GM06990 (cell line): Measurements from ENCODE around the gene AGBL4.
A peak's percentile ranks its signal among the peaks of the same experiment; 100 is the strongest.
"Not testable (repeated sequence)": the region's sequence is repeated elsewhere in the genome, so short reads cannot be mapped to it uniquely, and the experiment has no call there.

Experiments
- DNase-seq: peaks from one replicate; pipeline ENCODE4 v3.0.0-alpha.2; 2011; ENCODE audit not compliant: insufficient read length; ENCODE audit errors: extremely low read depth
- H3K27me3 ChIP-seq: replicated peaks from 2 replicates; pipeline ENCODE4 v1.6.0; 2011; ENCODE audit warnings: low read length; ENCODE audit not compliant: control insufficient read depth, insufficient read depth
- H3K36me3 ChIP-seq: 2 replicates; pipeline ENCODE4 v1.5.1; 2011; ENCODE audit warnings: low read length; ENCODE audit not compliant: control insufficient read depth, insufficient read depth
- H3K4me3 ChIP-seq: replicated peaks from 2 replicates; pipeline ENCODE4 v1.5.1; 2011; ENCODE audit warnings: low read depth, mild to moderate bottlenecking, control low read depth, low read length
- CTCF ChIP-seq: IDR thresholded peaks from 2 replicates; pipeline ENCODE4 v1.5.1; 2011; ENCODE audit warnings: low read length, control low read depth, mild to moderate bottlenecking, inconsistent platforms; ENCODE audit not compliant: insufficient read depth, poor library complexity, severe bottlenecking

The AGBL4 gene

GRCh38 chr1:48523558-48523957, 1500.2 kb downstream of the AGBL4 start:
- TF ChIP-seq CTCF: no peak
- DNase-seq: no peak

DNA sequence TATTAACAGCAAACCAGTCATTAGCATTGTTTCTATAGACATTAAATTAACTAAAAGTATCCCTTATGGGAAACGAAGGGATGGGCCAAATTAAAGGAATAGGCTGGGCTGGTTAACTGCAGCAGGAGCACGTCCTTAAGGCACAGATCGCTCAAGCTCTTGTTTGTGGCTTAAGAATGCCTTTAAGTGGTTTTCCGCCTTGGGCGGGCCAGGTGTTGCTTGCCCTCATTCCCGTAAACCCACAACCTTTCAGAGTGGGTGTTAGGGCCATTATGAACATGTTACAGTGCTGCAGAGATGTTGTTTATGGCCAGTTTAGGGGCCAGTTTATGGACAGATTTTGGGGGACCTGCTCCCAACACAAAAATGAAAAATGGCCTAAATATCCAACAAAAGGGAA, 1503.9 kb downstream of the AGBL4 start:
- not testable (repeated sequence) for H3K4me3 ChIP-seq, H3K27me3 ChIP-seq, DNase-seq, H3K36me3 ChIP-seq

More at GRCh38 chr1:48523558-48523957, 1500.2 kb downstream of the AGBL4 start:
- no peaks in the 10 kb centered on the region; the same call in 1 of the 2 replicates for H3K27me3 ChIP-seq
- no peak overlapping the region for H3K4me3 ChIP-seq
- H3K36me3 ChIP-seq: no peaks in the 10 kb centered on the region

GRCh38 chr1:48506870-48507269, 1516.9 kb downstream of the AGBL4 start:
- Histone ChIP-seq H3K27me3 (no peaks in the 10 kb centered on the region), H3K36me3 (no peaks in the 10 kb centered on the region), H3K4me3 (no peak overlapping the region)
- no peak for TF ChIP-seq CTCF
- no peak for DNase-seq

DNA sequence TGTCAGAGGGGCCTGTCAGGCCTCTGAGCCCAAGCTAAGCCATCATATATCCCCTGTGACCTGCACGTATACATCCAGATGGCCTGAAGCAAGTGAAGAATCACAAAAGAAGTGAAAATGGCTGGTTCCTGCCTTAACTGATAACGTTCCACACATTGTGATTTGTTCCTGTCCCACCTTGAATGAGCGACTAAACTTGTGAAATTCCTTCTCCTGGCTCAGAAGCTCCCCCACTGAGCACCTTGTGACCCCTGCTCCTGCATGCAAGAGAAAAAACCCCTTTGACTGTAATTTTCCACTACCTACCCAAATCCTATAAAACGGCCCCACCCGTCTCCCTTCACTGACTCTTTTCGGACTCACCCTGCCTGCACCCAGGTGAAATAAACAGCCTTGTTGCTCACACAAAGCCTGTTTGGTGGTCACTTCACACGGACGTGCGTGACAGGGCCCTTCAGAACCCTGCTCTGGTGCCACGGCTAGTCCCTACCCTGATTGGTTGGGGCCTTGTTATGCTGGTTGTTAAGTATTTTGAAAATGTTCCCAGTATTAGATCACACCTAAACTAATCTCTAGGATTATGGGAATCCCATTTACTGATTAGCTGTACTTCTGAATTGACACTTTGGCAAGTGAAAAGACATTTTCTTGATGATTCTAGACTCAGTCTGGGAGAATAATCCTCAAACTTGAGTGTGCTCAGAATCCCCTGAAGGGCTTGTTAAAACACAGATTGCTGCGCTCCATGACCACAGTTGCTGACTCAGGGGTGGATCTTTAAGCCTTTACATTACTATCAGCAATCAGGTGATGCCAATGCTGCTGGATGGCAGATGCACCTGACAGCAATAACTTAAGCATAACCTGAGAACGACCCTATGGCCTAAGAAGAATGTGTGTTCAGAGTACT, 1523.0 kb downstream of the AGBL4 start:
- Histone ChIP-seq H3K27me3 (no peaks in the 10 kb centered on the region), H3K4me3 (no peak overlapping the region), H3K36me3 (no peaks in the 10 kb centered on the region)
- no peak for TF ChIP-seq CTCF
- no peak for DNase-seq

DNA sequence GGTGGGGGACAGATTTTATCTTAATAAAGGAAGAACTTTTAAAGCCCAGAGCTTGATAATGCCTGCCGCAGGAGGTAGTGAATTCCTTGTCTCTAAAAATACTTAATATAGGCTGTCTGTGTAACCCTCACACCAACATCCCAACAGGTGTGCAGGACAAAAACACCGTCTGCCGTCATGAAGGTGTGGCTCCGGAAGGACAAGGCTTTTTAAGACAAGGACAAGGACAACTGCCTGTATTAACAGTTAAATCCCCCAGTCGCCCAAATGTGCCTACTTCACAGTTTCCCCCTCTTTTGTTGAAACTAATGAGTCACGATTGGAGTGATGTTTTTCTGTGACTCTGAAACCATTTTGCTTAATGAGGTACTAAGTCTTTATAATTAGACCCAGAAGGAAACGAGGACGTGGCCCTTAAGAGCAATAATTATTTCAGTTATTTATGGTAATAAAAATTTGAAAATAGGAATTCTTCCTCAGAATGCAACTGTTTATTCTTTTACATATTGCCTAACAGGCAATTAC, 1524.5 kb downstream of the AGBL4 start:
- TF ChIP-seq CTCF: no peak
- Histone ChIP-seq H3K27me3 (no peaks in the 10 kb centered on the region), H3K4me3 (no peak overlapping the region), H3K36me3 (no peaks in the 10 kb centered on the region)
- no peak for DNase-seq

DNA sequence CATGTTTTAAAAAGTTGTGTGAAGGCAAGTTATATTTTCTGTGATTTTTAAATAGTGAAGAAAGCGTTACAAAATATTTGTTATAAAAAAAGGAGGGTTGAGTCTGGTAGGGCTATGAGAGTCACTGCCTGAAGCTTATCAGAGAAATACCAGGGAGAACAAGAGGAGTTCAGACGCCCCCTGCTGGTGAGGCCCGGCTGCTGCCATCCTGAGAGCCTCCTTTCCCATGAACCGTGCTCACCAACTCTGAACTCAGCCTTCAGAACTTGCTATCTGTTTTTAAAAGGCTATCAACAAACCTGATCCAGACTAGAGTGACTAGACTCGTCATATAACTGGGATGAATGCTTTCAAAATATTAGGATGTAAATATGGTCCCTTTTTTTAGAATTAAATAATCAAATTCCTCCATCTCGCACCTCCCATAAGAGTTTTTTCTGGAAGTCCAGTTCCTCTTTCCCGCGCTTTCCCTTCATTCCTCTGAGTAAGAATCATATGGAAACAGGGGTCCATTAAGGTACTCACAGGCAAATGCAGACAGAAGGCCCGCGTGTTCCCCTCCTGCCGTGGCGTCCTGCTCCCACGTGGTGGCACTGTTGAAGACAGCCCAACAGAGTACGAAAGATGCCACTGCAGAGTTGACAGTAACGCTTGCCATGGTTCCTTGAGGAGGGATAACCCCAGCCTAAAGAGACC, 1525.5 kb downstream of the AGBL4 start:
- Histone ChIP-seq H3K4me3 (no peak overlapping the region), H3K36me3 (no peaks in the 10 kb centered on the region), H3K27me3 (no peaks in the 10 kb centered on the region)
- TF ChIP-seq CTCF: peak; percentile 97
- peak; percentile 27 for DNase-seq
